HG03060 (cell line): ENCODE data around the gene GCSAML.
"Not testable (repeated sequence)": the region's sequence is repeated elsewhere in the genome, so short reads cannot be mapped to it uniquely, and the experiment has no call there.

ENCODE experiments used
- ATAC-seq: cut with Tn5 transposase; IDR thresholded peaks from one replicate; pipeline ENCODE4 v1.9.1; 2021; ENCODE audit warnings: low read depth, moderate number of reproducible peaks; ENCODE audit not compliant: unreplicated experiment

The GCSAML gene

DNA sequence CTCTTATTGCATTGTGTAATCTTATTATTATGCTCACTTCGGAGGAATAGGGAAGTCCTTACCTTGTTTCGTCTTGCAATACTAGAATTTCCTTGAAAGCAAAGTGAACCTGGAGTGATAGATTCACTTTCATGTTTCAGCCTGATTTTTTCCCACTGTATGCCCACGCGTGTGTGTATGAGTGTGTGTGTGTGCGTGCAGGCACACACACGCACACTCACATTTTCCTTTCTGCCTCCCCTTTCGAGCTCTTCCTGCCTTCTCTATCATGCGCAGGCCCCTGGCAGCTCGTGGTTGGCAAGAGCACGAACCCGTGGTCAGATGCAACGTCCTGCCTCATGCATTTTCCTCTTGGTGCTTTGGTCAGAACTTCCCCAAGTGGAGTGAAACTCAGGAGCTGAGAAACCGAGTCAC, at the start of gene GCSAML:
Gene GCSAML (plus strand): TSS at position 366 of the 414 bp plus-strand sequence. CDS start 58 bp downstream, outside the sequence.
- no peak for ATAC-seq

DNA sequence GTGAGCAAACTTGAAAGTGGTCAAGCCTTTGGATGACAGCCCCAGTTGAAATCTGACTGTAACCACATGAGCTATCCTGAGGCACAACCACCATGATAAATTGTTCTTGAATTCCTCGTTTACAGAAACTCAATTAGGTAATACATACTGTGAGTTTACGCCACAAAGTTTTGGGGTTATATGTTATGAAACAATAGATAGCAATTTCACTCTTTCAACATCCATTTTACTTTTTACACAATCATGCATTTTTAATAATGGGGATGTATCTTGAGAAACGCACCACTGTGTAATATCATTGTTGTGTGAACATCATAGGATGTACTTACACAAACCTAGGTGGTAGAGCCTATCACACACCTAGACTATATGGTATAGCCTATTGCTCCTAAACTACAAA, 48.1 kb upstream of the GCSAML start:
- ATAC-seq: no peak

DNA sequence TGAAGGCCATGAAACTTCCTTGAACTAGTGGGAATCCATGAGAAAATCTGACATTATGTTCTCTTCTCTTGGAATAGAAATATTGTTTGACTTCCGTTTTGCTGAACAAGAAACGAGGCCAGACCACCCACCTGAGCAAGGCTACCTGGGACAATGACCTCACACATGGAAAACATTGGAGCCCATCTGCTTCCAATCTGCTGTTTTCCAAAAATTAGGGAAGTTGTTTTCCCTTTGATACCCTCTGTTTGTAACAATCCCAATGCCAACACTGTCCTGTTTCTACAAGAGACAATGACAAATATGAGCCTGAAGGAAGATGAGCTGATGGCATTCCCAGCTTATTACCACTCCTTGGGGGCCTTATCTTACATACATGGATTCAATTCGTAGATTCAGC, 42.1 kb upstream of the GCSAML start:
- no peak for ATAC-seq

DNA sequence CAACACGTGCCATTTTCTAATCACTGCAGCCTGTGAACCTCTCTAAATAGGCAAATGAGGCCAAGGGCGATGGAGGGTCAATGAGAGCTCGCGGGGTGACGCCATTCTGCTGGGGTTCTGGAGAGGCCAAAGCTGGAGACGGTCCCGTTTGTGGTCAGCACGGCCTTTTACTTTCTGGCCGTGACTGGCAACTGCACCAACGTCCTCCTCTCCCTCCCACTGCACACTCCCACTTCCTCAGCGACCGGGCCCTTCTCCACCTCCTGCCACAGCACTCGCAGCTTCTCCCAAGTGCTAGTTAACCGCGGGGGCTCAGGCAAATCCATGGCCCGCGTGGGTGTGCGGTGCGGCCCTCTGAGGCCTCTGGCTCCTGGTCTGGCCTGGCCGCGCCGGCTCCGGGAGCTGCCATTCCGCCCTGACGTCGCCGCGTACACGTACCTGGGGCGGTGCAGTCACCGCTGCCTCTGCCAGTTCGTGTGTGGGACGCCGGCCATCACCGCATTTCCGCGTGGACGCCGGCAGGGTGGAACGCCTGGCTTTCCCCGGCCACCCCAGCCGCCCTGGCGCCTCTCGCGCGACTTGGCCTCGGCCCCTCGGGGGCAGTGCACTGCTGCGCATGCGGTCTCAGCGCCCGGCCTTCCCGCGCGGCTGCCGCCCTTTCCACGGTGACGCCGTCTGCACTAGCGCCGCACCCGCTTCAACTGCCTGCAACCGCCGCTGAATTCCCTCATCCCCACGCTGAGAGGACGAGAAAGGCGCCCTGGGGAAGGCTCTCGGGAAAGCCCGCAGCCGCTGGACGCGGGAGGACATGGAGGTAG, 30.9 kb upstream of the GCSAML start:
- ATAC-seq: no peak

DNA sequence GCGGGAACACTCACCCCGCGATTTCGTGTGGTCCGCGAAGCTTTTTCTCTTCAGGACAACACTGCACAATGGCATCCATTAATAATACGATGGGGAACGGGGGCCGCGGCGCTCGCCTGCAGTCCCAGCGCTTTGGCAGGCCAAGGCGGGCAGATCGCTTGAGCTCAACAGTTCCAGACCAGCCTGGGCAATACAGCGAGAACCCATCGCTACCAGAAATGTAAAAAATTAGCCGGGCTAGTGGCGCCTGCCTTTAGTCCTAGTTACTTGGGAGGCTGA, 30.4 kb upstream of the GCSAML start:
- no peak for ATAC-seq

DNA sequence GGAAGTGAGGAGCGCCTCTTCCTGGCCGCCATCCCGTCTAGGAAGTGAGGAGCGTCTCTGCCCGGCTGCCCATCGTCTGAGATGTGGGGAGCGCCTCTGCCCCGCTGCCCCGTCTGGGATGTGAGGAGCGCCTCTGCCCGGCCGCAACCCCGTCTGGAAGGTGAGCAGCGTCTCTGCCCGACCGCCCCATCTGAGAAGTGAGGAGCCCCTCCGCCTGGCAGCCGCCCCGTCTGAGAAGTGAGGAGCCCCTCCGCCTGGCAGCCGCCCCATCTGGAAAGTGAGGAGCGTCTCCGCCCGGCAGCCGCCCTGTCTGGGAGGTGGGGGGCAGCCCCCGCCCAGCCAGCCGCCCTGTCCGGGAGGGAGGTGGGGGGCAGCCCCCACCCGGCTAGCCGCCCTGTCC, 27.0 kb upstream of the GCSAML start:
- ATAC-seq: not testable (repeated sequence)

DNA sequence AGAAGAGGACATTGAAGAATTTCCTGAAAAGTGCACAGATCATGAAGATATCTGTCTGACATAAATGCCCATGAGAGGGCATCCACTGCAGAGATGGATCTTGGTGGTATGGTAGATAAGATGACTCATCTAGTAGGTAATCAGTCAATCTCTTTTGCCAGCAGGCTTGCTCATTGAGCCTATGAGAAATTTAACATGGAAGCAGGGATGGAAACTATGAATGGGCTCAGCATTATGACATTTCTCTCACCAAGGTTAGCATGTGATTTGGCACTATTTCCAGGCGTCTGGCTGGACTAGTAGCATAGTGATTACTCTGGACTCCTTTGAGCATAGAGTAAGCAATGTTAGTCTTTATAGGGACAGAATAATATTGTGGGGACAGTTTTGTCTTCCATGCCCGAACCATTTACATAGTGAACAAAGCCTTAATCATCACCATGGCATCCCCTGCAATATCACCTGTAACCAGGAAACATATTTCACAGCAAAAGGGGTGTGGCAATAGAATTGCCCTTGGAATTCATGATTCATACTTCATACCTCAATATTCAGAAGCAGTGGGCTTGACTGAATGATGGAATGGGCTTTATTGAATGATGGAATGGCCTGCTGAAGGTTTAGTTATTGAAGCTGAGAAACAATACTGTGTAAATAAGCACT, 20.0 kb upstream of the GCSAML start:
- no peak for ATAC-seq

DNA sequence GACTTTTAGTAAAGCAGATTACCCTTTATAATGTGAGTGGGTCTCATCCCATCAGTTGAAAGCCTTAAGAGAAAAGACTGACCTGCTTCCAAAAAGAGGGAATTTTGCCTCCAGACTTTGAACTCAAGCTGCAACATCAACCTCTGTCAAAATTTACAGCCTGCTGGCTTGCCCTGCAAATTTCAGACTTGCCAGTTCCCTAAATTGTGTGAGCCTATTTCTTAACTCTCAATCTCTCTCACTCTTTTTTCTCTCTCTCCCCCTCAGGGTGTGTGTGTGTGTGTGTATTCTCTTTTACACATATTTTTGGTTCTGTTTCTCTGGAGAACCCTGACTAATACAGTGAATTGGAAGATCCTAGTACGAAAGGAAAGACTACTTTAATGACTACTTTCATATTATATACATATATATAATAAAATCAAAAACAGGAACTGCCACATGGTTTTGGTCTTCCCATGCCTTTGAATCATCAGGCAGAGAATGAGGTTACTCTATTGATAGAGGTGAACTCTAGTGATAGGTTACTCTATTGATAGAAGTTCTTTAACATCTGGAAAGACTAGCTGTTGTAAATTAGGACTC, 19.1 kb upstream of the GCSAML start:
- ATAC-seq: no peak

DNA sequence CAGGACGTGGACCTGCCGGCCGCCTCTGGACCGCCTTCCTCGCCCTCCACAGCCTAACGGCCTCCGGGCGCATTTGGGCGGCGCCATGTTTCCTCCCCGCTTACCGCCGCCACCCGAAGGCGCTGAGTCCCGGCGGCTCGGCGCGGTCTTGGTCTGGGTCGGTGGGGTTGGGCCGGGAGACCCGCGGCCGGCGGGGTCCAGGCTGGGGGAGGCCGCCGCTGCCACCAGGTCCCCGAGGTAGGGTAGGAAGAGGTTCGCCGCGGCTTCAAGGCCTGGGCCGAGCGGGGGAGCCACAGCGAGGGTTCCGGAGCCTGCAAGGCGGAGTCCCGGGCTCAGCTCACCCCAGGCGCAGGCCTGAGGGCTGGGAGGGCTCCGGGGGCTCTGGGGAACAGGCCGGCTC, 18.1 kb upstream of the GCSAML start:
- no peak for ATAC-seq

DNA sequence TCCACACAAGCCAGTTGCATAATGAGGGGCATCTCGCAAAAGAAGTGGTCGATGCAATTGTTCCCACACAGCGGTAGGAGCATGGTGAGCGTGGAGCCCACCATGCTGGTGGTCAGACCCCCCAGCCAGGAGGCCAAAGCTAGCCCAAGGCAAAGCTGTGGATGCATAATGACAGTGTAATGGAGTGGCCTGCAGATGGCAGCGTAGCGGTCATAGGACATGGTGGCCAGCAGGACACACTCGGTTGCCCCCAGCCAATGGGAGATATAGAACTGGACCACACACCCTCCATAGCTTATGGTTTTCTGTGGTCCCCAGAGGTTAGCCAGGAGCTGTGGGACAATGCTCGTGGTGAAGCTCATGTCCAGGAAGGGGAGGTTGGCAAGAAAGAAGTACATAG, 17.0 kb upstream of the GCSAML start:
- ATAC-seq: no peak

DNA sequence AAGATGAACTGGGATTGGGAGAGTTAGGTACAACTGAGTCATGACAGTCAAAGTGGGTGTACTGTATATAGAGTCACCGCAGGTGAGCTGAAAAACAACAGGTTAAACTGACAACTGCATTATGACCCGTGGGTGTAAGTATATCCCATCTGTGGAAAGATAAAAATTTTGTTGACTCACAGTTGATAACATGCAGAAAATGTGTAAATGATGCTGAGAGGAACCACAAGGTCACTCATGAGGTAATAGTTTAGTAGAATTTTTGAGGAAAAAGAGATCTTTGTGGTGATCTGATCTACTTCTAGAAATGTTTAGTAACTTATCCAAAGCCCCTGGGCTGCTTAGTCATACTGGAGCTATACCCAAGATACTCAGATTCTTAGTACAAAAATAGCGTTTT, 13.5 kb upstream of the GCSAML start:
- ATAC-seq: no peak

DNA sequence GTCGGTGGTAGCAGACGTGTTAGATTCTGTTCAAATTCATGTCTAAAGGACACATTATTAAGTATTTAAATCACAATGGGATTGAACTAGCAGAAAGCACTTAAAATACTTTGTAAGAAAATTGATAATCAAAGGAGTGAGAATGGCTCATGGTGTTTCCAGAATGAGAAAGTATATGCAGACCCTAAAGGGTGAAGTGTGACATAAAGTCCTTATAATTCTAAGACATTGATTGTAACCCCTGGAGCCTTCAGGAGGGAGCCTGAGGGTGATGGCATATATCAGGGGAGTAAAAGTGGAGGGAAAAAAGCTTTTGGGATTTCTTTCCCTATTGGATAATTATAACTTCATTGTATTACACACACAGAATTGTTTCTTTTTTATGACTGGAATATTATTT, 12.6 kb upstream of the GCSAML start, which contains the start of gene OR2C3:
Gene OR2C3 (minus strand): TSS at position 101 of the 400 bp plus-strand sequence. CDS start 3,929 bp downstream, outside the sequence.
- ATAC-seq: no peak

DNA sequence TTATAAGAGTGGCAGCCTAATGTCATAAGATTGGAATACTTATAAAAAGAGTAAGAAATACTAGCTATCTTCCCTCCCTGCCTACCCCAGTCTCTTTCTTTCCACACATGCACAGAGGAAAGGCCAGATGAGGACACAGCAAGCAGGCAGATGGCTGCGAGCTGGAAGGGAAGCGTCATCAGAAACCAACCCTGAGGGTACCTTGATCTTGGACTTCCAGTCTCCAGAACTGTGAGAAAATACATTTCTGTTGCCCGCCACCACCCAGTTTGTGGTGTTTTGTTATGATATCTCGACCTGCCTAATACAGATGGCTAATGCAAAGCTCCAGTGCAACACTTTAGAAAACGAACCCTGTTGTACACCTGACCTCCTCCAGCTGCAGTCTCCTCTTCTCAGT, 10.4 kb upstream of the GCSAML start:
- ATAC-seq: no peak

DNA sequence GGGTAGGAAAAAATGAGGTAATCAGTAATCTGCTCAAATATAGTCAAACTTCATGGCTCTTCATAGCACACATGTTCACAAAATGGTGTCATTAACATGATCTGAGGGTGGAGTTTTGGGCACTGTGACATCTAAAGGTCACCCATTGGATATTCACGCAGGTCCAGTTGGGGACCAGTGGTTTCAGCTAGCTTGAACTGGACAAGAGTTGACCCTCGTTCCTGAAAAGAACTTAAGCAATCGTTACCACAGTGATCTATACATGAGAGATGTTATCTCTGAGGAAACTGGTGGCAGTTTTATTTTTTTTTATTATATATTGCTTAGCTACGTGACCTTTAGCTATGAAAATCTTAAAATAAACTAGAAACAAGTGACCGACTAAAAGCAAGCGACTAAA, 9.7 kb upstream of the GCSAML start:
- ATAC-seq: no peak

DNA sequence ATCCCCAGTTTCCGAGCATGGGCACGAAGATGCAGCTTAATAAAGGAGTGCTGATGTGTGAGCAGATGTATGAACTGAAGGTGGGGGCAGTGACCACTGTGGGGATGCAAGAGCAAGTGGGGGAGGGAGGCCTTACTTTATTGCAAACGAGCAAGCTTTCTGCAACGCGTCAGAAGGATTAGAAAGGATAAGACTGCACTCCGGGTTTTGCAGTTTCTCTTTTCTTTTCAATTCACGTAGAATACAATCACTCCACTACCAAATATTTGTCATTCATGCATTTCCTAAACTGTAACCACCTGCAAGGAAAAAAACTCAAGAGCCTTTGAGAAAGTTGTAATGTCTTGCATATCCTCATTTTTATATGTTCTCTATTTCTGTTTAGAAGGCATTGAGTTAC, 8.4 kb upstream of the GCSAML start:
- no peak for ATAC-seq

DNA sequence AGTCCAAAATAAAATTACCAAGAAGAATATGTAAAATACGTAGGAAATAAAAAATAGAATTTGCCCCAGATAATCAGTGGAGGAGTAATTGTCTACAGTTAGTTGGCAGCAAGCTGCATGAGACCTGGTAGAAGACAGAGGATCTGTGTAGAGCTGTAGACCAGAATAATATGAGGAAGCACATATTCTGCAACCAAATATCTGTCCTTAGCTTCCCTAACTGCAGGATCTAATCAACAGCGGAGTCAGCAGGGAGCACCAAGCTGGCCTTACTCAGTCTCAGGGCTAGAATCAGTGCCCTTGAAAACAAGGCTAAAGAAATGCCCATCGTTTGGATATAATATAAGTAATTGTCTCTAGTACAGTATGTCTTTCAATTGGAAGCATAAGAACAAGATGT, 6.1 kb upstream of the GCSAML start:
- ATAC-seq: no peak

DNA sequence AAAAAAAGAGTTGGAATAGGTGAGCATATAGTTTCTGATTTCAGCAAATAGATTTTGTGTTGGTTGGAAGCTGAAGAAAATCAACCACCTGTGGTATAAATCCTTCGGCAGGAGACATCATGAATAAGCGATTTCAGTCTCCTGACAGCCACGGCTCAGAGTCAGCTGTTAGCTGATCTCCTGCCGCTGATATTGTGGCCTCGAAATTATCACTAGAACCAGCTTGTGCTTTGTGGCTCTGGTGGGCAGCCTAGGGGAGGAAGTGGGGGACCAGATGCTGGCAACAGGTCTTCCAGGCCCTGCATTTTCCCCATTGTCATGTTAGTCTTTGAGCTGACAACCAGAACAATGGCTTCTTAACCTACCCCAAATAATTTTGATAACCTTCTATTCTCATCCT, 842 bp upstream of the GCSAML start:
- ATAC-seq: no peak

DNA sequence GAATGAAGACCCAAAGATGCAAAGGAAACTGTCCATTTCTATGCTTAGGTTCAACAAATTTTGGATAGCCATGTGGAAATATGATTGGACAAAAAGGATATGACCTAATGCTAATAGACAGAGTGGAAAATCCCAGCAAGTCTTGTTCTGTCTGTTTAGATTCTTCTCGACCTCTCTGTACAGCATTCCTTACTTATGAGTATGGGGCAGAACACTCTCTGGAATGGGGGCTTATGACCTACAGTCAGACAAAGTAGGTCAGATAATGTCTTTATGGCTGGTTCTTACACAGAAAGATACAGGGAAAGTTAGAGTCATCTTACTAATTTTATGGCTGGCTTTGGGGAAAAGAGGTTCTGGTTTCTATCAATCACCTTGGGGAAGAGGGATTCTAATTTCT, 2.8 kb downstream of the GCSAML start:
- ATAC-seq: no peak

DNA sequence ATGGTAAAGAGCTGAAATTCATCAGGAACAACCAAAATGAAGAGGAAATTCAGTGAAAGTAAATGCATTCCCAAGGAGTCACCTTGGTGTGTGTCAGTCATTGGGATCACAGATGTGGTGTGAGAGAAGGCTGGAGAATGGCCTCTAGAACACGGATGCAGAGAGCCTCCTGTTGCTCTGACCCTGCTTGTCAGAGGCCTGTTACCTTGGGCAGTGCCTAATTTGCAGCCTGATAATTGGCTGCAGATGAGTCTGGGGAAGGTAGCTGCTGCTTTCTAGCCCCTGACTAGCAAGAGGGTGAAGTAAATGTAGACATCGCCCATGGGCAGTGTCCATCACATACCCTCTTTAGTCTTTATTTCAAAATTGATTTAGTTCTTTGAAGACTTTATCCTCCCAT, 3.3 kb downstream of the GCSAML start:
- no peak for ATAC-seq

DNA sequence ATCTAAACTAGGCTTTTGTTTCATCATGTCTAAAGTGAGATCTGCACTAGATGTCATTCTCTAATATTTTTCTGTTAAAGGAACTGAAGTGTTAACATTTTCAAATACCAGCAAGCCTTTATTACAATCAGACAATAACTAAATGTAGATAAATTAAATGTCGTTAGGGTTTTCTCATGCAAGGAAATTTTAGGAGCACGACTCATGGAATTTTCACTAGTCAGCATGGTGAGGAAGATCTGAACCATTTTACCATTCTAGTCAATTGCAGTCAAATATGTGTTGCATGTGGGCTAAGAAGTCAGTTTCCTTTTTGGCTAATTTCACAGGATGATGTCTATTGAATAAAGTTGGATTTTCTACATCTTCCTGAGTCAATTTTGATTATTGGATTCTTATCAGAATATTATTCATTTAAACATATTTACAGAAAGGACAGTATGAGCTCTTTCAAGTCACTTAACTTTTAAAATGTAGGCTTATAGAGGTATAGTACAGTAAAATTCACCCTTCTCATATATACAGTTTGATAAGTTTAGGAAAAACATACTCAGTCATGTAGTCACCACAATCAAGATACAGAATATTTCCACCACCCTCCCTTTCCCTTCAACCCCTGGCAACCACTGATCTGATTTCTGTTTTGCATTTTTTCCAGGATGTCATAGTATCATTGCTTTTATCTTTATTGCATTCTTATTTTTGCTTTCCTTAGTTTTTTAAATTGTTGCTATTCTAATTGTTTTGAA, 9.2 kb downstream of the GCSAML start:
- no peak for ATAC-seq

DNA sequence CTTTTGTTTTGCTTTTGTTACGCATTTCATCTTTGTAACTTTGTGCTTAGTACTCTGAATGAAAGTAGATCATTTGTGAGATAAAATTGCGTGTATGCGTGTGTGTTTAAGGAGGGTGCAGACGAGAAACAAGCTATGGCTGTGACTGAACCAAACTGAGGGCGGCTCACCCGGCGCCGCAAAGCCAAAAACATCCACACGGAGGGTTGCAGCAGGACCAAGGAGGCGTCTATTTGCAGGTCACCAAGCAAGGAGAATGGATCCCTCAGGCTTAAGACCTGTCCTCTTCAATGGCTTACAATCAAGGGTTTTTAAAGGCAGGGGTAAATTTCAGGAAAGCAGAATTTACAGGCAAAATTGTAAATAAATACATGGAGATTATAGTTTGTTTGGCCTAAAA, 12.8 kb downstream of the GCSAML start:
- no peak for ATAC-seq
